IPS DF 19.7 (cell line): Measurements from ENCODE around the gene BRCA1.
"Not testable (repeated sequence)": the region's sequence is repeated elsewhere in the genome, so short reads cannot be mapped to it uniquely, and the experiment has no call there.

ENCODE experiments used
- DNase-seq: peaks from one replicate; pipeline ENCODE4 v3.0.0-alpha.2; 2013; ENCODE audit warnings: low read depth, low spot score

The BRCA1 gene

DNA sequence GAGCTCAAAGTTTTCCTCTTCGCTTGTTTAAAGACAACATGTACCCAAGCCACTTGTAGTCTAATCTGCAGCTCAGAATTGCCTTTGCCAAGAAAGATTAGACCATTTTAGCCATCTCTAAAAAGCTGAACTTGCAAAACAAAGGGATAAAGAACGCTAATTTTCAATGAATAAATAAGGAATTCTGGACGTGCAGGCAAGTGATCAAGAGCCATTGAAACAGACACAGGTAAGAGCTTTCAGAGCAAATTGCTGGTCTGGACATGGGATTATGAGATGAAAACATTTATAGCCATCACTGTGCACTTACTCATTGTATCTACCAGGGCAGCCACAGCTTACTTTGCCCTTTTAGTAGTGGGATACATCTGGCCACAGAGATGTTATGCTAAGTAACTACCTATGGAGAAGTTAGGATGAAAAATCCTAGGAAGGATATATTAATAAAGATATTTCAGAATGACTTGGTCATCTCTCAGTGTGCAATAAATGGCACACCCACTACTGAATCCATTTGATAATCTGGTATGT, 55.7 kb downstream of the BRCA1 start:
- DNase-seq: no peak

DNA sequence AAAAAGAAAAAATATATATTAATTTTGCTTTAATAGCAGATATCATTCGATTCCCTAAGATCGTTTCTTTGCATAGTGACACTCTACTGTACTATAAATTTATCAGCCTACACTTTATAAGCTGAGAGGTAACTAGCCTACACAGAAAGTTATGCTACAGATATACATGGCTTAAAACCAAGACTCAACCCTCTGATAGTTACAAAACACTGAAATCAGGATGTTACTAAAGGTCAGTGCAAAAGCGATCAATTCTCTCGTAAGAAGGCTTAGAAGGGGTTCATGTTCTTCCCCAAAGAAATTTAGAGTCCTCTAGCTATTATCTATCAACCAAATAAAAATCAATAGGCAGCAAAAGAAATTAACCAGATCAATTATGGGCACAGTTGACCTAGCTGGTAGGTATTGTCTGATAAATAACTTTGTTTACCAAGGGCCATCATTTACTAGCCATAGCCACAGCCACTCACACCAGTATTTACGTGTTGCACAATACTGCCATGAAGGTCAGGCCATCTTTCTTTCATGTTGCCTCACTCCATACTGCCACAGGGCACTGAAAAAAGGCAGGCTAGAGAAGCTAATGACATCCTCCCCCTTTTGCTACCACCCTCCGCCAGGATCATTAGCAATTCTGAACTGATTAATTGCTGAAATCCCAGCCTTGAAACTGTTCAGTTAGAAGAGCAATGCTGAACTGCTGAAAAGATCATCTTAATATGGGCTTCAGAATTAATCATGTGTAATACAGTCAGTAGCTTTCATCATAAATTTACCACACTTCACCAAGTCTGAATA, 56.4 kb downstream of the BRCA1 start:
- DNase-seq: no peak

DNA sequence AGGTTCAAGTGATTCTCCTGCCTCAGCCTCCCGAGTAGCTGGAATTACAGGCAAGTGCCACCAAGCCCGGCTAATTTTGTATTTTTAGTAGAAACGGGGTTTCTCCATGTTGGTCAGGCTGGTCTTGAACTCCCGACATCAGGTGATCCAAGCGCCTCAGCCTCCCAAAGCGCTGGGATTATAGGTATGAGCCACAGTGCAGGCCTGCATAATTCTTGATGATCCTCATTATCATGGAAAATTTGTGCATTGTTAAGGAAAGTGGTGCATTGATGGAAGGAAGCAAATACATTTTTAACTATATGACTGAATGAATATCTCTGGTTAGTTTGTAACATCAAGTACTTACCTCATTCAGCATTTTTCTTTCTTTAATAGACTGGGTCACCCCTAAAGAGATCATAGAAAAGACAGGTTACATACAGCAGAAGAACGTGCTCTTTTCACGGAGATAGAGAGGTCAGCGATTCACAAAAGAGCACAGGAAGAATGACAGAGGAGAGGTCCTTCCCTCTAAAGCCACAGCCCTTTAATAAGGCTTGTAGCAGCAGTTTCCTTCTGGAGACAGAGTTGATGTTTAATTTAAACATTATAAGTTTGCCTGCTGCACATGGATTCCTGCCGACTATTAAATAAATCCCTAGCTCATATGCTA, 62.1 kb downstream of the BRCA1 start:
- DNase-seq: no peak

- DNase-seq: no peak
These were observed 69.1 kb downstream of the BRCA1 start for GRCh38 chr17:43056051-43056450.

- not testable (repeated sequence) for DNase-seq
These were observed 72.2 kb downstream of the BRCA1 start for GRCh38 chr17:43053008-43053407.

GRCh38 chr17:43051969-43052368, 73.2 kb downstream of the BRCA1 start:
- no peak for DNase-seq

DNA sequence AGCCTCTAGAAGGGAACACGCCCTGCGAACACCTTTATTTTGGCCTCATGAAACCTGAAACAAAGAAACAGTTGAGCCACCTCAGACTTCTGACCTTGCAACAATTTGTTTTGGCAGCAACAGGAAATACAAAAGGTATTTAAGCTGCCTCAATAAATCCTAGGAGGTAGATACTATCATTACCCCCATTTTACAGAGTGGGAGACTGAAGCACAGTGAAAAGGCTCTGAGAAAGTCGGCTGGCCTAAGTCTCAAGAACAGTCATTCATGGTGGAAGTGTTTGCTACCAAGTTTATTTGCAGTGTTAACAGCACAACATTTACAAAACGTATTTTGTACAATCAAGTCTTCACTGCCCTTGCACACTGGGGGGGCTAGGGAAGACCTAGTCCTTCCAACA, 81.1 kb downstream of the BRCA1 start:
- no peak for DNase-seq

- no peak for DNase-seq
These were observed 81.9 kb downstream of the BRCA1 start for GRCh38 chr17:43043307-43043706.

- DNase-seq: no peak
These were observed 83.0 kb downstream of the BRCA1 start for GRCh38 chr17:43042025-43042628.

- DNase-seq: no peak
These were observed 84.5 kb downstream of the BRCA1 start for GRCh38 chr17:43040655-43041054.

GRCh38 chr17:43039646-43040045, 85.5 kb downstream of the BRCA1 start:
- no peak for DNase-seq

GRCh38 chr17:43034894-43035293, 90.3 kb downstream of the BRCA1 start:
- no peak for DNase-seq

DNA sequence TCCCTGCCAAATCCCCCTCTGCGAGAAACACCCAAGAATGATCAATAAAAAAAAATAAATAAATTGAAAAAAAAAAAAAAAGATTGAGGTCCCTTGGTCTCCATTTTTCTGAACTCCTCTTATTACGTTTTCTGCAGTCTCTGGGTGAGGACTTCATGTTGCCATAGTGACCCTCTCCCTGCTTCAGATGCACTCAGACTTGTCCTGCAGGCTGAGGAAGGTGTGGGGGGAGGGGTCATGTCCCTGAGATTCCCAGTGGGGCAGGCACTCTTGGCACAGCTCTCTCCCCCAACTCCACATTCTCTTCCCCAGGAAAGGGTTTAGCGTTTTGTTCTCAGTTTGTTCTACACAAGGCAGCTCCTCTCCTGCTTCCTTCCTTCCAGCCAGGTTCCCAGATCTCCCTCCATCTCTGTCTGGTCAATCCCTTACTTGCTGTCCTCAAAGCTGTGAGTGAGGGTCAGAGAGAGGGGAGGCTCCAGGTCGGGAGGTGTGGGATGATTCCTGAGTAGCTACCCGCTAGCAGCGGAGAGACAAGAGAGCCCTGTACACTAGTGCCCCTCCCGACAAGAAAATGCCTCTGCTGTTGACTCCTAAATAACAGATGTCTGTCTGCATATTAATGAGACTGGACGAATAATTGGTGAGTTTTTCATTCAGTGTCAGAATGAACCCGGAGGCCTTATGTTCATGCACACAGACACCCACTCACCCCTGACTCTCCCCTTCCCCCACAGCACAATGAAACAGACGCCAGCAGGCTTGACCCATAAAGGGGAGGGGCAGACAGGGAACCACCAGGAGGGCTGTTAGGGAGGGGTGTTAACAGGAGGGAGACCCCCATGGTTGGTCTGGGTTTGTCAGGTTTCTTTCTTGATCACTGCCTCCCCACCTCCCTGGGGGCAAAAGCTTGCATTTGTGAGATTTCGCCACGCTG, 90.9 kb downstream of the BRCA1 start:
- no peak for DNase-seq

- DNase-seq: no peak
These were observed 93.5 kb downstream of the BRCA1 start for GRCh38 chr17:43031666-43032065.

- no peak for DNase-seq
These were observed 94.9 kb downstream of the BRCA1 start for GRCh38 chr17:43030137-43030767.

- DNase-seq: no peak
These were observed 96.8 kb downstream of the BRCA1 start for GRCh38 chr17:43028221-43028861.

DNA sequence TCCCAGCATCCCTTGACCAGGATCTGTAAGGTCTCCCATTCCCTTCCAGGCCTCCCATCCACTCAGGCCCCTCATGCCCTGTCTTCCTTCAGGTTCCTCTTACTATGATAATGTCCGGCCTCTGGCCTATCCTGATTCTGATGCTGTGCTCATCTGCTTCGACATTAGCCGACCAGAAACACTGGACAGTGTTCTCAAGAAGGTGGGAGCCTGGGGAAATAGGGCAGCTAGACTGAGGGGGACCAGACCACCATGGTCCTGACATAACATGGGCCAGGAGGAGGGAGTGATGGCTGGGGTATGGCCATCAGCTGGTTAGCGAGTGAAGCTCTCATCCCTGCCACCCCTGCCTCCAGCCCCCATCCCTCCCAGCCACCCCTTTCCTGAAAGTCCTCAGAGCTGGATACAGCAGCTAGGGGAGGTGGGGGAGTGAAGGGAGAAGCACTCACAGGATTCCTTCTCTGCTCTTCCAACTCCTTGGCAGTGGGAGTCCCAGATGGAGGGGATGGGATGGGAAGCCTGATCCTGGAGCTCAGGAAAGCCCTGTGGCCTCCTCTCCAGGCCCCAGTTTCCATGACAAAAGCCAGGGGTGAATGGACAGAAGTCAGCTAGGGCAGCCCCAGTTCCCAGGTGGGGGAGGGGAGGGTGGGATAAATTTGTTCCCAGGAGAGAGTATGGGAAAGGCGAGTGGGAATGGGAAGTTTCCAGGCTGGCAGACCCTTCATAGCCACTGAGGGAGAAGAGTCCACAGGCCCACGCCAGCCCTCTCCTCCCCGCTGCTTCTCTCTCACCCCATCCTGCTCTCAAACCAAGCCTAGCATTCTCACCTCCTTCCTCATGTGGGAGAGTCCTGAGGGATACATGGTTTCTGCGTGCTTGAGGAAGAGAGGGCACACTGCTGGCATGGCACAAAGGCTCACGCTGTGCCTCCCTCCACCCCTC, 97.8 kb downstream of the BRCA1 start:
- DNase-seq: no peak

DNA sequence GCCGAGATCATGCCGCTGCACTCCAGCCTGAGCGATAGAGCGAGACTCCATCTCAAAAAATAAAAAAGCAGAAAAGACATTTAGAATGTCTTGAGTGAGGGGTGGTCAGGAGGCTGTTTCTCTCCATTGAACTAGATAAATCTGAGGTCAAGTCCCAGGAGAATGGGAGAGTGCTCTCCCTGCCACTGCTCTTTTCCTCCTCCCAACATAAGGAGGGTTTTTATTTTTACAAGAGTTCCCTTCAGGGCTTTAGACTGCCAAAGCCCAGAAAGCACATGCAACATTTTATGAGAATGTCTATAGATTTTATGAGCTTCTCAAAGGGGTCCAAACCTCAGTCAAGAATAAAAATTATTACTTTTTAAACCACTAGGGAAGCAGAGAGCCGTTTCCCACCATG, 98.6 kb downstream of the BRCA1 start:
- no peak for DNase-seq

GRCh38 chr17:43025766-43026537, 99.2 kb downstream of the BRCA1 start:
- DNase-seq: no peak
